HG03432 (cell line): ENCODE data around the gene ESYT1.

Source experiments
- ATAC-seq: cut with Tn5 transposase; IDR thresholded peaks from one replicate; pipeline ENCODE4 v1.9.1; 2021; ENCODE audit warnings: mild to moderate bottlenecking, moderate library complexity; ENCODE audit not compliant: unreplicated experiment

ESYT1 gene

GRCh38 chr12:56186957-56187356, 58.9 kb downstream of the ESYT1 start:
- ATAC-seq = no peak

GRCh38 chr12:56188131-56188777, 60.2 kb downstream of the ESYT1 start:
- ATAC-seq = no peak

- no peak for ATAC-seq
These were observed 60.7 kb downstream of the ESYT1 start for GRCh38 chr12:56188778-56189098.

- ATAC-seq = peak; percentile 87
These were observed 61.2 kb downstream of the ESYT1 start, which contains the start of gene SMARCC2 for GRCh38 chr12:56189099-56189917. TSS of gene SMARCC2 (minus strand) at chr12:56189483. CDS start at chr12:56189461, 22 bp downstream.

GRCh38 chr12:56189918-56190694, 62.0 kb downstream of the ESYT1 start:
- ATAC-seq = peak; percentile 37

- ATAC-seq = no peak
These were observed 62.7 kb downstream of the ESYT1 start for GRCh38 chr12:56190695-56191155.

GRCh38 chr12:56192582-56192981, 64.5 kb downstream of the ESYT1 start:
- no peak for ATAC-seq

- ATAC-seq = no peak
These were observed 65.0 kb downstream of the ESYT1 start for GRCh38 chr12:56193025-56193578.
